Umbilical cord (tissue), 2 donors: ENCODE results near the gene CACNB4. TPM values are rescaled to one million over a fixed set of nuclear protein-coding genes. Genes with fewer than 3 reads are reported as not detected.
A peak's percentile ranks its signal among the peaks of the same experiment; 100 is the strongest.

Source experiments
- DNase-seq: peaks from one replicate; pipeline ENCODE4 v3.0.0-alpha.2; 2015; ENCODE audit warnings: low spot score
- total RNA-seq: library from RNA; depleted of rRNA; stranded (reverse); fragments of >200 nt; gene quantifications from one replicate; pipeline ENCODE4 v1.2.3, GENCODE V29; 2014; ENCODE audit warnings: low replicate concordance; ENCODE audit not compliant: insufficient read depth

Gene CACNB4
- total RNA-seq, 1 donor from 2014 or later, result 40.2 TPM

DNA sequence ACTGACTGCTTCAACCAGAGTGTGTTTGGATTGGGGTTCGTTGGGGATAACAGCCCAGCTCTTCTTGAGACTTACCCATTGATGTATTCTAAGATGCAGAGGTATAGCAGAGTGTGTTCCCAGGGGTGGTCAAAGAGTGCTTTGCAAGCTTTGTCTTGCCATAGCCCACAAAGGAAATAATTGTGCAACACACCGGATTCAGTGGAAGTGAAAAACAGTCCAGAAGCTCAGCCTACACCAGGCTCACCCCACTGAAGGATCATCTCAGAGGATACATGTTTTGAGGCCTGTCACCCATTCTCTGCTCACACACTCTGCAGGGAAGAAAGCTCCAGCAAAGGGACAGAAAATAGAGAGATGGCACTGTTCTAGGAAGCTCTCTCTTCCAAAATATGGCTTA is 9.6 kb downstream of the CACNB4 start:
- no peak for DNase-seq

DNA sequence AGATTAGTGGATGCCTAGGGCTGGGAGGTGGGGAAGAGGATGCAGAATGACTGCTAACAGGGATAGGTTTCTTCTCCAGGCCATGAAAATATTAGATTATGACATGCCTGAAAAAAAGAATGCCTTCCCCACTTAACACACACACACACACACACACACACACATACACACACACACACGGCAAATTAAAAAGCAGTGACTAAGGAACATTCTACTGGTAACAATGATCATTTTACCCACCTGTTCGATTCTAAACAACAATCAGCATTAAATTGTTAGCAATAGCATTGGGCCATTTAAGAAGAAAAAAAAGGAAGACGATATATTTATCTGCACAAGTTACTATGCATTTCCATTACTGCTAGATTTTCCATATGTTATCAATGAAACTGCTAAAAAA is 10.8 kb downstream of the CACNB4 start:
- no peak for DNase-seq

DNA sequence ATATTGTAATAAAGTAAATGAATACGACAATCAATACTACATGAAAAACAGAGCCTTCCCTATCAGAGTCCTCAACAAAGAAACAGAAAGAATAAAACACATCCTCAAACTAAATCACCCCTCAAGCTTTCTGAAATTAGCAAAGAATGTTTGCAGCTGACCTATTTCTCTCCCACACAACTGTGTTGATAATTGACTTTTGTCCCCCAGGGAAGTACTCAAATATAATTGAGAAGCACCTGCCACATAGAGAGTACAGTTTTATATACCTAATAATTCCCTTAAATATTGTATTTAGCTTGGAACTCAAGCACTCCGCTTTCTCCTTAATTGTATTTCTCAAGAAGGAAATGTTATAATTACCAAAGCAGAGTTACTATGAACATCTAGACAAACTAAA is 12.6 kb downstream of the CACNB4 start:
- no peak for DNase-seq

DNA sequence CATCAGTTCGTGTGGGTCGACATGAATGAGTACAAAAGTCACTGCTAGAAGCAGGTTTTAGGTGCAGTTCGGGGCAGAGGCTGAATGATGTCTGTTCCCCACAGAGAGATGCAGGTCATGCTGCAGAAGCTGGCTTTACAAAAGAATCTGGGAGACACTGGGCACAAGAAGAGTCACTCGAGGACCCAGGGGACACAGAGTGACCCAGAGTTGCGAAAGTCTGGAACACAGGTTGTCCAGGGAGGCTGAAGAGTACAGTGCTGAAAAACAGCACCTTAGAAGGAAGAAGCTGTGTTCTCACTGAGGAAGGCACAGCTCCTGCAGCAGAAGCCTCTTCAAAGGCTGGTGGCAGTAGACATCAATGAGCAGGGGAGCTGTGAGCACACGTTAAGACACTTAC is 14.8 kb downstream of the CACNB4 start:
- DNase-seq, result no peak

DNA sequence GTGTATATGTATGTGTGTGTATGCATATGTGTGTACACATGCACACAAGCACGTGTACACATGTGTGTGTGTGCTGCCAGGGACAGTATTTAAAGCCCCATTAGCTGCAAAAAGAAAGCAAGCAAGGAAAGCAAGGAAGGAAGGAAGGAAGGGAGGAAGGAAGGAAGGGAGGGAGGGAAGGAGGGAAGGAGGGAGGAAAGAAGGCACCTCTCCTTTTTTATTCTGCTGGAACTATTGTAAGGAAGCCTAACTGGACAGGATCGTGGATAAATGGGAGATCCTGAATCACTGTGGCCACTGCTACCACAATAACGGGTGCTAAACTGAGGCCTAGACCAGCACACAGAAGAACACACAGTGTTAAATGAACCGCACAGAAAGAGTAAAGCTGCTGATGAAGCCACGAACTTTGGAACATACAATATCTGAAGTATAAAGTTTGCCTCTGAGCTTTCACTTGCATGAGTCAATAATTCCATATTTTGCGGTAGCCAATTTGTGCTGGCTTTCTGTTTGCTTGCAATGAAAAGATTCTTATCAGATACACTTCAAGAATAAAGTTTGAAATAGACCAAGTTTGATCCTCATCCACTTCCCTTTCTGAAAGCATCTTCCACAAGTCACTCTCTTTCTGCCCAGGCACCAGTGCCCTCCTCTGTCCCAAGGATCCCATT is 15.5 kb downstream of the CACNB4 start:
- no peak for DNase-seq

DNA sequence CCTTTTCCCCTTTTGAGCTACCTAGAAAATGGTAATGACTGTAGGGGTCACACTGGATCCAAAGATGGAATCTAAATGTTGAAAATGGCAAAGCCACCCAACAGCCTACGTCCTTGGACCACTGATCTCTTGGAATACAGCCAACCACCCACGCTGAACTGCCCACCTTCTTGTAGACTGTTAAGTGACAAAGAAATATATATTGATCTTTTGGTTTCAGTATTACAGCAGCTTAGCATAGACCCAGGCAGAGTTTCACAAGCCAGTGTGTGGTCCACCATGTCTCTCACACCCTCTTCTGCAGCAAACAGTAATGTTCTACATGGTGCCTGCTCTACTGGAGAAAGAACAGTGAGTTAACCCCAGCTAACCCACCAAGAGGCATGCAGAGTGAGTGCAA is 20.2 kb downstream of the CACNB4 start:
- no peak for DNase-seq

DNA sequence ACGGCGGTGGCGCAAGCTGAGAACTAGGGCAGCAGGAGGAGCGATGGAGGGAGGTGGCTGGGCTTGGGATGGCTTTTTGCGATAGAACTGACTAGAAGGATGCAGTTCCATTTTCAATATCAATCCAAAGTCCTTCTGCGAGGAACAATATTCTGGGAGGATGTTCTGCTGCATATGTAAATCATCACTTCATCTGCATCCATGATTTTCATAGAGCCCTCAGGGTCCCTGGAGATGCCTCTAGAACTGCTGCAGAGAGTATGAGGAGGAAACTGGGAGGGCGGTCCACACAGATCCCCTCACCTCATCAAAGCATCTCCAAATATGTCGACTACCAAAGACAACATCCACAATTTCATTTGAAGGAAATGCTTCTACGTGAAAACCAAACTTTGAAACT is 20.8 kb downstream of the CACNB4 start:
- no peak for DNase-seq

DNA sequence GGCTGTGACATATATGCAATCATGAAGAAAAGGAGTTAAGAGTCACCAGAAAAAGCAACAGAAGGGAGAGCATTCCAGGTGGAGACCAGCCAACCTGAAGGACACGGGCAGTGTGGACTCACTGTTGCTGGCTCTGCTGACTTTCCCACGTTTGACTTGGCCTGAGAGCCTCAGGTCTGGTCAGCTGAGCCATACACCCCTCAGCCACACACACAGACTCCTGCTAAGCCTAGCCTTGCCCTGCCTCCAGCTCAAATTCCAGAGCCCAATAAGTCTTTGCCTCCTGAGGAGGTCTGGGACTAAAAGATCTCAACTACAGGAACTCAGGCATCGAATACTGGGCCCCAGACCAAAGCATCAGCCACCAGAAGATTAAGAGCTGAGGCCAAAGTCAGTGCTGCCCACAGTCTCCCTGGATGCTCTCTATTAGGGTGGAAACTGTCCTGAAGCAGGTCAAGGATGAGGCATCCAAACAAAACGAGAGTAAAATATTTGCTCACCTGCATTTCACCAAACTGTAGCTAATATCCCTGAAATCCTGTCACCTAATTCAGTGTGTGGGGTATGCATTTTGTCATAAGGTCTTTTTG is 23.3 kb downstream of the CACNB4 start:
- DNase-seq, result peak; percentile 50

DNA sequence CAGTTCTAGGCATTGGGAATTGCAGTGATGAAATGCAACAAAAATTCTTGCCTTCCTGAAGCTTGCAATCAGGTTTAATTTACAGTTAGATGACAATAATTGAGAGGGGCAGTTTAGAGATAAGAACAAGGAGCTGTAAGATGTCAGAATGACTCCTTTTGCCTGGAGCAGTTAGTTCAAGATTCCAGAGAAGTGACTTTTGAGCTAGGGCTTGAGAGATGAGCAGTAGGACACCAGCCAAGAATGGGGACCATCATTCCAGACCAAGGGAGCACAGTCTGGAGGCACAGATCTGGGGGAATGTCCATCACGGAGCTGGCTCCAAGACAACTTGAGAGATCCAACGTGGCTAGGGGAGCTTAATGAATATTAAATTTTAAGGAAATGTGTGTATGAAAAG is 26.8 kb downstream of the CACNB4 start:
- DNase-seq, result peak; percentile 71

DNA sequence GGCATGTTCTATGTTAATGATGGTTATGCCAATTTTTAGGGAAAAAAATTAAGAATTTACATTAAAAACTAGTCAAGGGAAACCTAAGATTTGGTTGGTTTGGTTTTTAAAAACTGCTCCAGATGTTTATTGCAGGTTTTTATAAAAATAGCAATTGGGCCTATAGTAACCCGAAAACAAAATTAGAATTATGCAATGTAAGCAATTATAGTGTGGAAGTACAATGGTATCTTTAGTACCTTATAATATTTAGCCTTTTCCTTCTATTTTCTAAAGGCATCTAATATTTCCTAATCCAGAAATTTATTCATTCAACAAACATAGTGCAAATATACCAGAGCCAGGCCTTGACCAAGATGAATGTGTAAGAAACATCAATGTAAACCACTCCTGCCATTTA is 27.3 kb downstream of the CACNB4 start:
- DNase-seq, result no peak

DNA sequence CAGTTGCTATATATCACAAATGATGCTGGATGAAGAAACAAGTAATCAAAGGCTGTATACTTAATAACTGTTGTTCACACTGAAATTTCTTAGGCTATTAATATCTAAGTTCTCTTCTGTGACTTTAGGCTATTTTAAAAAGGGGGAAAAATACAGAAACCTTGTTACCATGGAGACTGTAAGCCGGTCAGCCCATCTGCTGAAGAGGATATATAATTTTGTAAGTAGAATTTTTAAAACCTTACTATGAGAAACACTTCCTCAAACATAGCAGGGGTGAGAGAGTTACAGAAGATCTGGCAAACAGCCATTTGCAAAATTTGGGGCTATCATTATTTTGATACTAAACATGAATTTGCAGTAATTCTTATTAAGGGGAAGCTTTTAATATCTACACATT is 27.8 kb downstream of the CACNB4 start:
- DNase-seq, result peak; percentile 45

DNA sequence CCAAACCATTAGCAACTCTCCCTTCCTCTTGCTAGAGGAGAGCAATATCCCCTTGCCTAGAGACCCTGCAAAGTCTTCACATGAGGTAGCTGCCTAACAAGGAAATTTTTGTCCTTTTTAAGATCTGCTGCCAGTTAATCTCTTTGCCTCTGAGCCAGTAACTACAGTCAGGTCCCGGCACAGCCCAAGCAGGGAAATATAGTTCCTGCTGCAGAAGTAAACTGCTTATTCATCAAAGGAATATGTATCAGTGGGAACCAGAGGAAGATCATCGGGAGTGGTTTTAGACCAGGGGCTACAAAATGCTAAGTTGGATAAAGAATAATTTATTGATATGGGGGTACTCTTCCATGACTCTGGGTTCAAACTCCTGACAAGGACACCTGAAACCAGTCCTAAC is 30.6 kb downstream of the CACNB4 start:
- peak; percentile 55 for DNase-seq

DNA sequence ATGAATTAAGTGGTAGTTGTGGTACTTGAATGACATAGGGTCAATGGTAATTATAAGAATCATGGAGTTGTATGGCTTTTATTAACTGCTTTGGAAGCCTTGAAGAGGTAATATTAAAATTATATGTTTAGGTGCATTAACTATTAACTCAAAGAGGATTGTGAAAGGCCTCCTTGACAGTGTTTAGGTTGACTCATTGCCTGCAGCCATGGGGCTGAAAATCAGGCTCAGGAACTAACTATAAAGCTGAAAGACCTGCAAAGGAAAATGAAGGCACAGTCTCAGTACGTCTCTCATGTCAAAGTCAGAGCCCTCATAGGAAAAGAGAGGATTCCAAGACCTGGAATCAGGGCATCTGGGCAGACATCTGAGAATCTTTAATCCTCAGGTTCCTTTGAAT is 31.0 kb downstream of the CACNB4 start:
- peak; percentile 38 for DNase-seq

DNA sequence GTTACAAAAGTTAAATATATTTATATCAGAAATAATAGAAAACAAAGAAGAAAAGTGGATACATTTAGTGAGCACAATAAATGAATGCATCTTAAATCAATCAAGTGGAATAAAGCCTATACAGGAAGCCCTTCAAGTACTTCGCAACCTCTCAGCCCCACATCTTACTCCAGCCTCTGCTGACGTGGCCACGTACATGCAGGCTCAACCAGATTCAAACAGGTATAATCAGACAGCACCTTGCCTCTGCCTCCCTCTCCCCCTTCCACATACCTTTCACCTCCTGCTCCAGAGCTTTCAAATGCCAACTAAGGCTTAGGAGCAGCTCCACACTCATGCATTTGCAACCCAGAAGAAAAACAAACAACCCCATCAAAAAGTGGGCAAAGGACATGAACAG is 32.9 kb downstream of the CACNB4 start:
- DNase-seq, result no peak

DNA sequence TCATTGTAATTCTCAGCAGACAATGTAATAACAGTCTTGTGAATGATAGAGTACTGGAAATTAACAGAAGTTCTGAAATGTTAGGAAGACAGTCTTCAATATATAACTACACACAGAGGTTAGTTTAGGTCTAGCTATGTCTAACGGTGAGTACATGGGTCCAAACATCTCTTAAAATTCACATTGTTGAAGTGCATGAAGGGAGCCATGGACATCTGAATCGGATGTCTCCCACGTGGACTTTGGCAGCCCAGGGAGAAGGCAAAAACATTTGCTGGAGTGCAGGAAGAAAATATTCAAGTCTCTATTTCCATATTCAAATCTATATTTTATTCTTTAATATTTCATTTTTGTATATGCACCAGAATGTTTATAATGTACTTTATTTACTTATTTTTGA is 34.8 kb downstream of the CACNB4 start:
- no peak for DNase-seq

DNA sequence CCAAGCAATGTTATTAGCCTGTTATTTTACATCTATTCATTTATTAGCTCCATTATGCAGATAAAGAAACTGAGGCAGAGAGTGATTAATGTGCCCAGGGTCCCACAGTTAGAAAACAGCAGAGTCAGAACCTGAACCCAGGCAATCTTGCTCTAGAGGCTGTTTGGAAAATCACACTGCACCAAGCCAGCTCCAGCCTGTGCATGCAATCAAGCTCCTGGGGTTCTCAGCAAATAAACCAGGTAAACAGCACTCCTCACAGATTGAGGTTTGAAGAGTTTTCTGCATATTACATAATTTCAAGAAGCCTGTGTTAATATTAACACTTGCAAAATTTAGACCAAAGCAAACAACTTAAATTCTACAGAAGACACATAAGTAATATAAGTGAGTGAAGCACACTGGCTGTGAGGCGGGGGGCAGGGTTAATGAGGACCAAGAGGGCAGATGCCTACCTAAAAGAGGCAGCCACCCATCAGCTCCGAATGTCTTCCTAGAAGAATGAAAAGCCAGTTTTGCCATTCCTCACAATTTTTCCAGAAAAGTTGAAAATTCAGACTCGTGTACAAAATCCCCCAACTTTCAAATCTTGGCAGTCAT is 35.4 kb downstream of the CACNB4 start:
- no peak for DNase-seq

DNA sequence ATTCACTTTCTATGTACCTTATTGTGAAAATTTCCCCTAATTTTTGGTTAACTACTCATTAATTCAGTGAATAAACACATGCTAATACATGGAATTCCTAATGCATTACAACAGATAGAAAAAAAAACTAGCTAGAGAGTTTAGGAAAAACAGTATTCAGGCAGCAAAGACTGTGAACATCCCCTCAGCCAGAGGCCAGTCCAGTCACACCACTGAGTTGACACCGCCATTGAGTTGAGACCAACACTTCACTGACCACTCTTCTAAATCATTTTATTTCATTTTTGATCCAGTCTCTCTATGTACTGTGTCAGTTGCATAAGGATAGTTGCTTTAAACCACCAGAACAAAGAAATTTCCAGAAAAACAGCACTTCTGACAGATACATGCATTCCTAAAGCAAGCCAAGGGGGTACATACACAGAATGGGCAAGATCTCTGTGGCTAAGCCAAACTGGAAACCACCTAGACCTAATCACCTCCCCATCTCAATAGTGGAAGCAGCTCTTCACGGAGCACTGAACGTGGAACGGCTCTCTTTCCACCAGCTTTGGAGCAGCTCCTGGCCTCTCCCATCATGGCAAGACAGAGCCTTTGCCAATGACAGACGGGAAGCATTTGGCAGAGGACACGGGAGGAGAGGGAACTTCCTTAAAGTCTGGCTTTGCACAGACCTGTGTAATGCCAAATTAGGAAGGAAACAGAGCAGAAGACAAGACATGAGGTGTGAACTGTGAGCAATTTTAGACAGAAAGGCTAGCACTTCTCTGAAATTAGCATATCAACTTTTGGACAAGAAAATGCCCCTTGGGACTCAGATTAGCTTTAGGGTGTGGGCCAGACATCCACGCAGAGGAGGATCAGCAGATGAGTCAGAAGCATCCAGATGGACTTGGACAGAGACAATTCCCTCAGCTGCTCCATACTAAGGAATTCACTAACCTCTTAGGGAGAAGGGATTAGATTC is 36.4 kb downstream of the CACNB4 start:
- DNase-seq, result peak; percentile 90

DNA sequence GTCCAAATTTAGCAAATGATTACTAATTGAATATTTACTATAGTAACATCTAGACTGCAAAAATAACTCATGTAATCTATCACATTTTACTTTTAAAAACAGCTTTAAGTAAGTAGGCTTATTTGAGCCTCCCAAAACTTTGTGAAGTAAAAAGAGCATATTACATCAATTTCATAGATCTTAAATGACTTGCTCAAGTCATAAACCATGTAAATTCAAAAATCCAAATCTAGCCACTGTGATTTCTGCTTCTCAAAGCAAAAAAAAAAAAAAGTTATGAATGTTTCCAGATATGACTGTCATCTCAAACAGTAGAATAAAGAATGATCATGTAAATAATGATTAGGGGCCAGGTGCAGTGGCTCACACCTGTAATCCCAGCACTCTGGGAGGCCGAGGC is 37.5 kb downstream of the CACNB4 start:
- DNase-seq, result no peak

DNA sequence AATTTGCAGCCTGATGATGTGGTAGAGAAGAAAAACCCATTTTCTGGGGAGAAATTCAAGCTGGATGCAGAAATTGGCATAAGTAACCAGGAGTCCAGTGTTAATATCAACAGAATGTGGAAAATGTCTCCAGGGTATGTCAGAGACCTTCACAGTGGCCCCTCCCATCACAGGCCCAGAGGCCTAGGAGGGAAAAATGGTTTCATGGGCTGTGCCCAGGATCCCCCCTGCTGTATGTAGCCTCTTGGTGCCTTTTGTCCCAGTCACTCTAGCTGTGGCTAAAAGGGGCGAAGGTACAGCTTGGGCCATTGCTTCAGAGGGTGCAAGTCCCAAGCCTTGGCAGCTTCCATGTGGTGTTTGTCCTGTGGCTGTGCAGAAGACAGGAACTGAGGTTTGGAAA is 40.2 kb downstream of the CACNB4 start:
- DNase-seq, result no peak

DNA sequence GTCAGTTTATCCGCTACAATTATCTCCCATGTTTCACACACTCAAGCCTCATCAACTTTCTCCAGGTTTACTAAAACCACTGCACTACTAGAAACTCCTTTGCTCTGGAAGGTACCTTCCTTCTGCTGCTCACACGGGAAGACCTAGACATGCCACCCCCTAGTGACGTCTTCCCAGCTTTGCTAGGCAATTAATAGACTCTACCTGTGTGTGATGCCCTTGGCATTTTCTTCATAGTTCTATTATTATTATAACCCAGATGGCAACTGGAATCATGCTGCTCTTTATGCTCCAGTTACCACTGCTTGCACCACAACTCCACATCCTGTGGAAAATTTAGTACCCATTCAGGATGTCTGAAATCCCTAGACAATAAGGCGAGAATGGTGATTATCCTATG is 42.4 kb downstream of the CACNB4 start:
- no peak for DNase-seq

DNA sequence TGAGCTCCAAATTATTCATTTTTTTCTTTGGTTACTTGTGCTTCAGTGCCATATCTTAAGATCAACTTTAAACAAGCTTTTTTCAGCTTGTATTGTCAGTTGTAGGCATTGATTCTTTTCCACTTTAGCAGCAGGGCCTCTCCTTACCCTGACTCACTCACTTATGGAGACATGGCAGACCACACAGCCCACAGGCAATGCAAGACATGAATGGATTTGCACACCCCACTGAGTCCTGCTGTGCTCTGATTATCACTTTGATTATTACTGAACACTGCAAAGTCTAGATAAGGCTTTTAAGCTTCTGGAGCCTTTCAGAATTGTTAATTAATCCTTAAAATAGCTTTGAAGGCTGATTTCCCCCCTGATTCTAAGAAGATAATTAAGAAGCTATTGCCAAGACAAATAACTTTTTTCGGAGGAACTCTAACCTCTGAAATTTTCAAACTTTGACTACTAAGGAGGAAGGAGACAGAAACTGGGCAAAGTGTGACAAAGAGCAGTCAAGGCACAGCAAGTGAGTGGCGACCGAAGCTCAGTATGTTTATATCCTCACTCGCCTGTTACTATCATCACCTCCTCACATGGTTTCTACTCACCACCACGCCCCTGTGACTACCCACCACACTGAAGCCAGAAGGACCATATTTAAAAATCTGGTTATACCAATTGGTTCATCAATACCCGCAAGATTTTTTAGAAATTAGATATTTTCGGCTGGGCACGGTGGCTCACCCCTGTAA is 43.3 kb downstream of the CACNB4 start:
- no peak for DNase-seq

DNA sequence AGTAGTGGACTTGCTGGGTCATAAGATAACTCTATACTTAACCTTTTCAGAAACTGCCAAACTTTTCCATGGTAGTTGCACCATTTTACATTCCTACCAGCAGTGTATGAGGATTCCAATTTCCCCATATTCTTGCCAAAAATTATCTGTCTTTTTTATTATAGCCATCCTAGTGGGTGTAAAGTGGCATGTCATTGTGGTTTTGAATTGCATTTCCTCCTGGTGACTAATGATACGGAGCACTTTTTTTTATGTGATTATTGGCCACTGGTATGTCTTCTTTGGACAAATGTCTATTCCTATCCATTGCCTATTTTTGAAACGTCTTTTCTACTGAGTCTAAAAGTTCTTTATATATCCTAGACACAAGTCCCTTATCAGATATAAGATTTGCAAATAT is 44.3 kb downstream of the CACNB4 start:
- no peak for DNase-seq
